HG02938 (cell line): Measurements from ENCODE around the gene ZNF146.
"Not testable (repeated sequence)": the region's sequence is repeated elsewhere in the genome, so short reads cannot be mapped to it uniquely, and the experiment has no call there.

Experiments
- ATAC-seq: cut with Tn5 transposase; IDR thresholded peaks from one replicate; pipeline ENCODE4 v1.9.1; 2021; ENCODE audit warnings: mild to moderate bottlenecking, moderate library complexity; ENCODE audit not compliant: unreplicated experiment

Gene ZNF146

GRCh38 chr19:36269295-36269694, 54.4 kb downstream of the ZNF146 start:
- not testable (repeated sequence) for ATAC-seq
